ENCODE data around the gene RIOX2.
A peak's percentile ranks its signal among the peaks of the same experiment; 100 is the strongest.

RIOX2 gene

DNA sequence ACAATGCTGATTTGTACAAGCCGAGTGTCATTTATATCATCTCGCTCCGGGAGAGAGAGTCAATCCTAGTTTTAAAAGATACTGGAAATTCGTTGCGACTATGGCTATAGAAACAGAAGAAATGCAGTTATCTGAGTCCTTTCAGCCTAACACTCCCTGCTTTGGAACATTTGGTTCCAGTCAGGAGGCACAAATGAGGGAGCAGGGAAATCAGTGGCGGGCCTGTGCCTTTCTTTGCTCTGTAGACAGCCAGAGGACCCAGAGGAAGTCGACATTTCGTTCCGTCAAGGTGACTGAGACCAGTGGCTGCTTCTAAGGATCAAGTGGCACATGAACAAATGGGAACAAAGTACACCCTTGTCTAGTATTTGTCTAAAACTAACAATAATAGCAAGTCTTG, 745 bp upstream of the RIOX2 start:
- no peak overlapping the region for H3K4ac ChIP-seq (ENCODE audit: low read depth, low read length)
- no peaks in the 10 kb centered on the region for H3K4me1 ChIP-seq (ENCODE audit: control insufficient read depth in 1 of 2, insufficient read depth in 2 of 2, low read length in 2 of 2)
- H3K4me2 ChIP-seq (ENCODE audit: low read length): no peak overlapping the region
- H2BK5ac ChIP-seq (ENCODE audit: low read depth, low read length, poor library complexity): no peak overlapping the region
- H2BK12ac ChIP-seq (ENCODE audit: low read length): no peak overlapping the region
- no peaks in the 10 kb centered on the region for H3K36me3 ChIP-seq (ENCODE audit: control insufficient read depth in 1 of 2, insufficient read depth in 2 of 2, low read length in 2 of 2)
- H3K9me3 ChIP-seq (ENCODE audit: insufficient read depth, low read depth, low read length): no peaks in the 10 kb centered on the region
- H3K9ac ChIP-seq (ENCODE audit: low read length): no peak overlapping the region
- no peak overlapping the region for H2AFZ ChIP-seq (ENCODE audit: insufficient read depth, low read length, poor library complexity)
- no peak overlapping the region for H2AK5ac ChIP-seq (ENCODE audit: low read length)
- no peak overlapping the region for H3K27ac ChIP-seq (ENCODE audit: low read depth, low read length)
- H3K18ac ChIP-seq (ENCODE audit: low read length): no peak overlapping the region
- no peak overlapping the region for H4K8ac ChIP-seq (ENCODE audit: low read depth, low read length)
- no peak overlapping the region for H3K23ac ChIP-seq (ENCODE audit: low read length)
- H3K79me2 ChIP-seq (ENCODE audit: control insufficient read depth, insufficient read depth, low read length, poor library complexity): no peaks in the 10 kb centered on the region
- no peak overlapping the region for H4K12ac ChIP-seq (ENCODE audit: low read depth, low read length)
- DNase-seq: no peak
- H3K14ac ChIP-seq (ENCODE audit: low read length): no peak overlapping the region
- H2BK120ac ChIP-seq (ENCODE audit: insufficient read depth, low read length, poor library complexity): no peak overlapping the region
- no peaks in the 10 kb centered on the region for H3K79me1 ChIP-seq (ENCODE audit: low read length)
- H3K27me3 ChIP-seq (ENCODE audit: insufficient read depth, low read length): no peaks in the 10 kb centered on the region
- H4K91ac ChIP-seq (ENCODE audit: low read depth, low read length): no peak overlapping the region
- no CpG with 5 or more reads among the region's 9 CpGs for WGBS (ENCODE audit: extremely low coverage, insufficient coverage, insufficient read length)
- H3K4me3 ChIP-seq (ENCODE audit: low read depth, low read length): no peak overlapping the region

DNA sequence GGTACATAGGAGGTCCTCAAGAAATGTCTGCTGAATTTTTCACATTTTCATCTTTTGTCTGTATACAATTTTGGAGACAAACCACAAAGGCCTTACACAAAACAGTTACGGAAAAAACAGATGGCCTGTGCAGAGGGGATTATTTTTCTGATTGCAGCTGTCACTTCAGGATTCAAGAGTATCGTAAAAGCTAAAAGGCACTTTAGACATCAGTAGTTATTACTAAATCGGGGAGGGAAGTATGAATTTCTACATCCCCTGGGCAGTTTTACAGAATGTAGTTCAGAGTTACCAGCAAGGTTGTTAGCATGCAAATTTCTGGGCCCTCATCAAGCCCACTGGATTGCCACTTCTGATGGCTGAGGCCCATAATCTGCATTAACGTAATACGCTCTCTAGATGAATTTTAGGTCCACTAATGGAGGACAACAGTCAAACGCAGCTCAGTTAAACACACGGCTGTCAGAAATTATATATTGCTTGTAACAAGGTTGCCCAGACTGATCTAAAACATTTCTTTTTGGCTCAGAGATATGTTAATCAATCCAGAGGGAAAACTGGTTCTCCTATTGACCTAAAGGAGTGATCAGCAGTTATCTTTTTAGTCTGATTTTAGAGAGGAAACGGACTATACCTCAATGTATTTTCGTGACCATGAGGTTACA, 1.1 kb downstream of the RIOX2 start:
- H3K79me1 ChIP-seq (ENCODE audit: low read length): no peaks in the 10 kb centered on the region

DNA sequence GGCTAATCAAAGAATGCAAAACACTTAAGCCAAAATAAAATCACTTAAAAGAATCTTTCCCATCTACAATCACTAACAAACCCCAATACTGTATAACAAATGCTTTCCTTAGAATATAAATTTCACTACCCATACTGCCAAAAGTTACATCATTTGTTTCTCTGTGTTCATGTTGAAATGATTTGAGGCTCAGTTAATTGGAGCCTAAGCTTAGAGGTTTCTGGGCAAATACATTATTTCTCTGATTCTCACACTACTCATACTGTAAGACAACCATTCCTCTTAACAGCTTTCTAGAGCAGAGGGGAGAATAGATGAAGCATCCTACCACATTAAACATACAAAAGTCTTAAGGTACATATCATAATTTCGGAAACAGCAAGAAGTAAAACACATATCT, 2.1 kb downstream of the RIOX2 start:
- Histone ChIP-seq H2AFZ (ENCODE audit: insufficient read depth, low read length, poor library complexity) (no peak overlapping the region), H4K12ac (ENCODE audit: low read depth, low read length) (no peak overlapping the region), H3K27me3 (ENCODE audit: insufficient read depth, low read length) (no peaks in the 10 kb centered on the region), H3K27ac (ENCODE audit: low read depth, low read length) (no peak overlapping the region), H3K36me3 (ENCODE audit: control insufficient read depth in 1 of 2, insufficient read depth in 2 of 2, low read length in 2 of 2) (no peaks in the 10 kb centered on the region), H3K4ac (ENCODE audit: low read depth, low read length) (no peak overlapping the region), H3K9ac (ENCODE audit: low read length) (no peak overlapping the region), H2BK120ac (ENCODE audit: insufficient read depth, low read length, poor library complexity) (no peak overlapping the region), H3K79me1 (ENCODE audit: low read length) (no peaks in the 10 kb centered on the region), H3K18ac (ENCODE audit: low read length) (no peak overlapping the region), H3K4me1 (ENCODE audit: control insufficient read depth in 1 of 2, insufficient read depth in 2 of 2, low read length in 2 of 2) (peaks cover 0 to 2% of the 10 kb centered on the region in 2 experiments), H3K4me3 (ENCODE audit: low read depth, low read length) (no peak overlapping the region), H2AK5ac (ENCODE audit: low read length) (no peak overlapping the region), H3K9me3 (ENCODE audit: insufficient read depth, low read depth, low read length) (no peaks in the 10 kb centered on the region), H2BK12ac (ENCODE audit: low read length) (no peak overlapping the region), H4K8ac (ENCODE audit: low read depth, low read length) (no peak overlapping the region), H4K91ac (ENCODE audit: low read depth, low read length) (no peak overlapping the region), H3K79me2 (ENCODE audit: control insufficient read depth, insufficient read depth, low read length, poor library complexity) (no peaks in the 10 kb centered on the region), H3K23ac (ENCODE audit: low read length) (no peak overlapping the region), H3K14ac (ENCODE audit: low read length) (no peak overlapping the region), H3K4me2 (ENCODE audit: low read length) (no peak overlapping the region), H2BK5ac (ENCODE audit: low read depth, low read length, poor library complexity) (no peak overlapping the region)
- DNase-seq: no peak
- no CpG with 5 or more reads among the region's 1 CpG for WGBS (ENCODE audit: extremely low coverage, insufficient coverage, insufficient read length)

More for the DNA sequence above, 1.1 kb downstream of the RIOX2 start:
- Histone ChIP-seq H3K4me3 (ENCODE audit: low read depth, low read length) (no peak overlapping the region), H2BK120ac (ENCODE audit: insufficient read depth, low read length, poor library complexity) (no peak overlapping the region), H2AK5ac (ENCODE audit: low read length) (no peak overlapping the region), H3K18ac (ENCODE audit: low read length) (no peak overlapping the region), H4K91ac (ENCODE audit: low read depth, low read length) (no peak overlapping the region), H3K23ac (ENCODE audit: low read length) (no peak overlapping the region), H2BK12ac (ENCODE audit: low read length) (no peak overlapping the region), H2BK5ac (ENCODE audit: low read depth, low read length, poor library complexity) (no peak overlapping the region), H4K8ac (ENCODE audit: low read depth, low read length) (no peak overlapping the region), H3K9ac (ENCODE audit: low read length) (peak overlapping the region; percentile 45), H3K27ac (ENCODE audit: low read depth, low read length) (no peak overlapping the region), H3K4me1 (ENCODE audit: control insufficient read depth in 1 of 2, insufficient read depth in 2 of 2, low read length in 2 of 2) (peaks cover 0 to 2% of the 10 kb centered on the region in 2 experiments), H2AFZ (ENCODE audit: insufficient read depth, low read length, poor library complexity) (no peak overlapping the region), H3K14ac (ENCODE audit: low read length) (no peak overlapping the region), H3K27me3 (ENCODE audit: insufficient read depth, low read length) (no peaks in the 10 kb centered on the region), H3K9me3 (ENCODE audit: insufficient read depth, low read depth, low read length) (no peaks in the 10 kb centered on the region), H3K79me2 (ENCODE audit: control insufficient read depth, insufficient read depth, low read length, poor library complexity) (no peaks in the 10 kb centered on the region), H3K36me3 (ENCODE audit: control insufficient read depth in 1 of 2, insufficient read depth in 2 of 2, low read length in 2 of 2) (no peaks in the 10 kb centered on the region), H3K4me2 (ENCODE audit: low read length) (peak overlapping the region; percentile 84), H3K4ac (ENCODE audit: low read depth, low read length) (no peak overlapping the region), H4K12ac (ENCODE audit: low read depth, low read length) (no peak overlapping the region)
- WGBS (ENCODE audit: extremely low coverage, insufficient coverage, insufficient read length): no CpG with 5 or more reads among the region's 9 CpGs
- no peak for DNase-seq

DNA sequence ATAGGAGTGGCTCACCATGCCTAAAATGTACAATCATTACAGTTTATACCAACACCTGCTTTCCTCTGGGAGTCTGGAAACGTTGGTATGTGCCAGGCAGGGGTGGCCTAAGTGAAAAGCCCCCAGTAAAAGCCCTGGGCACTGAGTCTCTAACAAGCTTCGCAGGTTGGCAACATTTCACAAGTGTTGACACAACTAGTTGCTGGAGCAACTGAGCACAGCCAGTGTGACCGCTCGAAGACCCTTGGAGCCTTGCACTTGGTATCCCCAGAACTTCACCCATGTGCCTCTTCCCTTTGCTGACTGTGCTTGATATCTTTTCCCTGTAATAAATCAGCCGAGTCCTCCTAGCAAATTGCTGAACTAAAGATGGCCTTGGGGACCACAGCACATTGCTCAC, 2.7 kb downstream of the RIOX2 start:
- no peak for DNase-seq
- no CpG with 5 or more reads among the region's 5 CpGs for WGBS (ENCODE audit: extremely low coverage, insufficient coverage, insufficient read length)
- H3K27me3 ChIP-seq (ENCODE audit: insufficient read depth, low read length): no peaks in the 10 kb centered on the region
- H3K79me1 ChIP-seq (ENCODE audit: low read length): no peaks in the 10 kb centered on the region
- no peak overlapping the region for H2BK120ac ChIP-seq (ENCODE audit: insufficient read depth, low read length, poor library complexity)
- no peak overlapping the region for H2AK5ac ChIP-seq (ENCODE audit: low read length)
- H2BK12ac ChIP-seq (ENCODE audit: low read length): no peak overlapping the region
- no peak overlapping the region for H3K27ac ChIP-seq (ENCODE audit: low read depth, low read length)
- no peak overlapping the region for H3K18ac ChIP-seq (ENCODE audit: low read length)
- H4K8ac ChIP-seq (ENCODE audit: low read depth, low read length): no peak overlapping the region
- H3K36me3 ChIP-seq (ENCODE audit: control insufficient read depth in 1 of 2, insufficient read depth in 2 of 2, low read length in 2 of 2): no peaks in the 10 kb centered on the region
- H3K9ac ChIP-seq (ENCODE audit: low read length): no peak overlapping the region
- H3K79me2 ChIP-seq (ENCODE audit: control insufficient read depth, insufficient read depth, low read length, poor library complexity): no peaks in the 10 kb centered on the region
- no peak overlapping the region for H4K91ac ChIP-seq (ENCODE audit: low read depth, low read length)
- H2AFZ ChIP-seq (ENCODE audit: insufficient read depth, low read length, poor library complexity): no peak overlapping the region
- H2BK5ac ChIP-seq (ENCODE audit: low read depth, low read length, poor library complexity): no peak overlapping the region
- no peak overlapping the region for H3K4me3 ChIP-seq (ENCODE audit: low read depth, low read length)
- no peak overlapping the region for H3K23ac ChIP-seq (ENCODE audit: low read length)
- peaks cover 2% of the 10 kb centered on the region in 2 experiments for H3K4me1 ChIP-seq (ENCODE audit: control insufficient read depth in 1 of 2, insufficient read depth in 2 of 2, low read length in 2 of 2)
- H3K9me3 ChIP-seq (ENCODE audit: insufficient read depth, low read depth, low read length): no peaks in the 10 kb centered on the region
- H3K4me2 ChIP-seq (ENCODE audit: low read length): no peak overlapping the region
- H3K4ac ChIP-seq (ENCODE audit: low read depth, low read length): no peak overlapping the region
- H3K14ac ChIP-seq (ENCODE audit: low read length): no peak overlapping the region
- no peak overlapping the region for H4K12ac ChIP-seq (ENCODE audit: low read depth, low read length)

All from trophoblast cell (in vitro differentiated cells and primary cell).